ENCODE data around the gene STIL.
A peak's percentile ranks its signal among the peaks of the same experiment; 100 is the strongest.
"Not testable (repeated sequence)": the region's sequence is repeated elsewhere in the genome, so short reads cannot be mapped to it uniquely, and the experiment has no call there.

Gene STIL

DNA sequence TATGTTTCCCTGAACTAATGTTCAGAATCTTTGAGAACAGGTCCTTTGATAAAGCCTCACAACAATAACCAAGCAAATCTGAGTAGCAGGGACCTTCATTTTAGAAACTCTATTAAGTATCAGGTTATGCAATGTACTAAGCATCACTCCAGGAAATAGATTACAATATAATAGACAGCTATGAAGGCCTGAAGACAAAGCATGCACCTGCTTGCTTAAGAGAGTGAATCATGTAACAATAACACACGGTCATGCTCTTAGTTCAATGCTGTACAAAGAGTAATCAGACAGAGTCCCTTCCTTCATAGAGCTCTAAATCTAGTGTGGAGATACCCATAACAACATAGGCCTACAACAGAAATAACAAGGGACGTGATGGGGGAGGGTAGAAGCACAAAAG is 11.6 kb upstream of the STIL start:
- no peak for DNase-seq
- in situ Hi-C loops (cut with HindIII; ENCODE audit: low pct_ligation_motif_present, low pct_unique_long_range_greater_than_20kb, low sequenced_read_pairs), result no loop called here

DNA sequence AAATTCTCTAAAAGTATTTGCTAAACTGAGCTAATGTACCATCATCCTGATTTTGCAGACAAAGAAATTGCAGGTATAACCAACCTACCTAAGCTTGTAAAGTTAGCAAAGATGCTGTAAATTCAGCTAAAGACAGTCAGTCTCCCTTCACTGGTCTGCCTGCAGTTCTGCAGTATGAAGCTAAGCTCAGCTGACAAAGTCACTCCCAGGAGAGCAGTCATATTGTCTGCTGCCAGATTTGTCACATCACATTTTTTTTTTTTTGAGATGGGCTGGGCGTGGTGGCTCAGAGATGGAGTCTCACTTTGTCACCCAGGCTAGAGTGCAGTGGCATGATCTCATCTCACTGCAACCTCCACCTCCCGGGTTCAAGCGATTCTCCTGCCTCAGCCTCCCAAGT is 10.7 kb upstream of the STIL start:
- in situ Hi-C loops (cut with HindIII; ENCODE audit: low pct_ligation_motif_present, low pct_unique_long_range_greater_than_20kb, low sequenced_read_pairs), result no loop called here
- DNase-seq, result no peak

DNA sequence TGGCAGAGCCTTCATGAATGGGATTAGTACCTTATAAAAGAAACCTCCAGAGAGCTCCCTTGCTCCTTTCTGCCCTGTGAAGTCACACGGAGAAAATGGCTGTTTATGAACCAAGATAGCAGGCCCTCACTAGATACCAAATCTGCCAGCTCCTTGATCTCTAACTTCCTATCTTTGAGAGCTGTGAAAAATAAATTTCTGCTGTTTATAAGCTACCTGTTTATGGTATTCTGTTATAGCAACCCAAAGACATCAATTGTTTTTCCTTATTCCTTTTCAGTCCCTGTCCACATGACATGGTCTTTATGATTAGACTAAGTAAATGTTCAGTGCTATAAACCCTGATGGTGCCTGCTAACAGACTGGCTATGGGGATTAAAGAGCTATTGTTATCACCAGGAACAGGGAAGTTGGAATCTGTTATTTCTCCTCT is 9.7 kb upstream of the STIL start:
- DNase-seq, result no peak

DNA sequence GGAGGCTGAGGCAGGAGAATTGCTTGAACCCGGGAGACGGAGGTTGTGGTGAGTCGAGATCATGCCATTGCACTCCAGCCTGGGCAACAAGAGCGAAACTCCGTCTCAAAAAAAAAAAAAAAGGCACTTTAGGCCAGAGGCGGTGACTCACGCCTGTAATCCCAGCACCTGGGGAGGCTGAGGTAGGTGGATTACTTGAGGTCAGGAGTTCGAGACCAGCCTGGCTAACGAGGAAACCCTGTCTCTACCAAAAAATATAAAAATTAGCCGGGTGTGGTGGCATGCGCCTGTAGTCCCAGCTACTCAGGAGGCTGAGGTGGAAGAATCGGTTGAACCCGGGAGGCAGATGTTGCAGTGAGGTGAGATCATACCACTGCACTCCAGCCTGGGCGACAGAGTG is 6.0 kb upstream of the STIL start:
- DNase-seq; in situ Hi-C loops (cut with HindIII; ENCODE audit: low pct_ligation_motif_present, low pct_unique_long_range_greater_than_20kb, low sequenced_read_pairs): not testable (repeated sequence)

More for the DNA sequence above, 9.7 kb upstream of the STIL start:
- in situ Hi-C loops (cut with HindIII; ENCODE audit: low pct_ligation_motif_present, low pct_unique_long_range_greater_than_20kb, low sequenced_read_pairs), result no loop called here

DNA sequence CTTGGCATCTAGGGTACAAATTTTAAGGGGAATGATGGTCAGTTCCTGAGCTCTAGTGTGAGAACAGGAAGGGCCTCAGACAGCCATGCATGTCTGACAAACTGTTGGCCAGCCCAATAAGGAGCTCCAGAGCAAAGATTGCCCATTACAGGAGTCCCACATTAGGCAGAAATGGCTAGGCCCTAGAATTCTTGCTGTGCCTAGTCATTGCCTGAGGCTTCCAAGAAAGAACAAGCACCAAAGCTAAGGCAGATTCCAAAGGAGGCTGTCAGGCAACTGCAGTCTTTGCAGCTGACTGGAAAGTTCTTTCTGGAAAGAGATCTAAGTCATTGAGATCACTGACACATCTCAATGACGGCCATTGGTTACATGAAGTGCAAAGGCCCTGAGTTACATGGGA is 3.9 kb upstream of the STIL start:
- in situ Hi-C loops (cut with HindIII; ENCODE audit: low pct_ligation_motif_present, low pct_unique_long_range_greater_than_20kb, low sequenced_read_pairs), result no loop called here
- no peak for DNase-seq

DNA sequence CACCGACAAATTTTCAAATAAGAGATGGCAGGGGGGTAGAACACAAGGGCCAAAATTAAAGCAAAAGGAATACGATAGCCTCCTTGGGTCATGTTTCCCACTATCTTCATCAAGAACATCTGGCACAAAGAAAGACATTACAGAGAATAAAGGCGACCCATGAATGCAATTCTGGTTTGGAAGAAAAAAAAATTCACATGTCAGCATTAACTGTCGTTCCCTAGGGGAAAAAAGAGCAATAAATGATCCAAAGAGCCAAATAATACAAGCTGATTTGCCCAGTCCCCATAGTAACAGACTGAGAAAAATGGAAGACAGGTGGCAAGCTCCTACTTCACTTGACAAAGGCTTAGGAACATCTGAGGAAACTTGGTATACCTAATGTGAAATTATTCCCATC is 4.5 kb downstream of the STIL start:
- in situ Hi-C loops (cut with HindIII; ENCODE audit: low pct_ligation_motif_present, low pct_unique_long_range_greater_than_20kb, low sequenced_read_pairs), result no loop called here
- DNase-seq, result no peak

DNA sequence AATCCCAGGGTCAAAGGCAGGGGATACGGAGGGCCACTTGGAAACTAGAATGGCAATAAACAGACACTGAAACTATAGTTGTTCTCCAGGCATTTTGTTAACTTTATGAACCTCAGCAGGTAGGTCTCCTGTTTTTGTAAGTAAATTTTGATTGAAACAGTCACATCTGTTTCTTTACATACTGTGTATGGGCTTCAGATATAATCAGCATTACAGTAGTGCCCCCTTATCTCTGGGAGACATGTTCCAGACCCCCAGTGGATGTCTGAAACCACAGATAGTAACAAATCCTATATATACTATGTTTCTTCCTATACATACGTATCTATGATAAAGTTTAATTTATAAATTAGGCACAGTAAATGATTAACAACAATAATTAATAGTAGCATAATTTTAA is 11.5 kb downstream of the STIL start:
- no peak for DNase-seq
- in situ Hi-C loops (cut with HindIII; ENCODE audit: low pct_ligation_motif_present, low pct_unique_long_range_greater_than_20kb, low sequenced_read_pairs), result no loop called here

DNA sequence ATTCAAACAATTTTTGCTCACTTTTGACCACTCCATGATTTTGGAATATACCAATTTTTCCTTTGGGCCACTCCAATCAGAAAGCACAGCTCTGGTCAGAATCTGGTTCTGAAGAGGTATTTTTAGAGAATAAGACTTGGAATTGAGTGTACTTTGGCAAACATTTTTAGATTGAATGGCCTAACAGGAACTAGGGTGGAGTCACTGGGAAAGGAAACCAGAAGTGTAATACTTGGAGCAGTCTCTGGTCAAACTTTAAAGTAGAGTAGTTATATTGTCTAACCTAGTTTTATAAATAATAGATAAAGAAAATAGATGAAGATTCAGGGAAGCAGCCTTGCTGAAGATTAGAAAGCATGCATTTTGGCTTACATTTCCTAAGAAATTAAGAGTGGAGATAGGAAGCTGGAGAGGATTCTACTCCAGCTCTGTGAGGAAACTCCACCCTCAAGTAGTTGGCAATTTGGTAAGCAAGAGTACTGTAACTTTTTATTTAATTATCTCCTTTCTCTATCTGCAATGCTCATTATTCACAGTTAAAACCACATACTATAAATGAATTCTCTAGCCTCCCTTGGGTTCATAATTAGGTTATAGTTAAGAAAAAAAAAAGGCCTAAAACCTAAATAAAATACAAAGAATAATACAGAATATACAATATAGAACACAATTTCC is 15.8 kb downstream of the STIL start:
- no peak for DNase-seq
- in situ Hi-C loops (cut with HindIII; ENCODE audit: low pct_ligation_motif_present, low pct_unique_long_range_greater_than_20kb, low sequenced_read_pairs), result no loop called here

DNA sequence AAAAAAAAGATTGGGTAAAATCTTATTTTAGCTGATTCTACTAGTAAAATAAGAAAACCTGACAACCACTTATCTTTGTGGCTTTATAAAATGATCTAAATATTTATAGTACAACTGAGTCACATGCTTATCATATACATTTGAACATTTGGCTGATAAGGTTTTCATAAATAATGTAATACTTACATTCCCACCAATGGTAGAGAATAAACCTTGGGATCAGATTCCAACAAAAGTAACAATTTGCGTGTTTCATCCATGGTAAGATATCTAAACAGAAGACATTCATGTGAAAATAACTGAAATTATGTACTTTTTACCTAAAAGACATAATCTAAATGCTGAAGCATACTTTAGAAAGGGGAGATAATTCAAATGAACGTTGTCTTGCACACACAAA is 18.4 kb downstream of the STIL start:
- in situ Hi-C loops (cut with HindIII; ENCODE audit: low pct_ligation_motif_present, low pct_unique_long_range_greater_than_20kb, low sequenced_read_pairs), result no loop called here
- no peak for DNase-seq

DNA sequence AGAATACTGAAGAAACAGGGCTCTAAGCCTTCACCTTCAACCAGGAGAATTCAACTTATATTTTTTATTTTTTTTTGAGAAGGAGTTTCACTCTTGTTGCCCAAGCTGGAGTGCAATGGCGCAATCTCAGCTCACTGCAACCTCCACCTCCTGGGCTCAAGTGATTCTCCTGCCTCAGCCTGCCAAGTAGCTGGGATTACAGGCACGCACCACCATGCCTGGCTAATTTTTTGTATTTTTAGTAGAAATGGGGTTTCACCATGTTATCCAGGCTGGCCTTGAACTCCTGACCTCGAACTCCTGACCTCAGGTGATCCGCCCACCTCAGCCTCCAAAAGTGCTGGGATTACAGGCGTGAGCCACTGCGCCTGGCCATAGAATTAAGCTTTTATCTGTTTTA is 19.1 kb downstream of the STIL start:
- in situ Hi-C loops (cut with HindIII; ENCODE audit: low pct_ligation_motif_present, low pct_unique_long_range_greater_than_20kb, low sequenced_read_pairs); DNase-seq: not testable (repeated sequence)

DNA sequence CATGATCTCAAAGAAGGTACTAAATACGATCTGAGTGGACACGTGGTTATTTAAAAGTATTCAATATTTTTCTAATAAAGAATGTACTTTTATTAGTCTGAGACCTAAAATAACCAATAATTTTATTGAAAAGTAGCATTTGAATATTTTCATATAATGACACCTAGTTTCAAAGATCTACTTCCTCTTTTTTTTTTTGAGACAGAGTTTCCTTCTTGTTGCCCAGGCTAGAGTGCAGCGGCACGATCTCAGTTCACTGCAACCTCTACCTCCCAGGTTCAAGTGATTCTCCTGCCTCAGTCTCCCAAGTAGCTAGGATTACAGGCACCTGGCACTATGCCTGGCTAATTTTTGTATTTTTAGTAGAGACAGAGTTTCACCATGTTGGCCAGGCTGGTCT is 25.8 kb downstream of the STIL start:
- in situ Hi-C loops (cut with HindIII; ENCODE audit: low pct_ligation_motif_present, low pct_unique_long_range_greater_than_20kb, low sequenced_read_pairs); DNase-seq: not testable (repeated sequence)

DNA sequence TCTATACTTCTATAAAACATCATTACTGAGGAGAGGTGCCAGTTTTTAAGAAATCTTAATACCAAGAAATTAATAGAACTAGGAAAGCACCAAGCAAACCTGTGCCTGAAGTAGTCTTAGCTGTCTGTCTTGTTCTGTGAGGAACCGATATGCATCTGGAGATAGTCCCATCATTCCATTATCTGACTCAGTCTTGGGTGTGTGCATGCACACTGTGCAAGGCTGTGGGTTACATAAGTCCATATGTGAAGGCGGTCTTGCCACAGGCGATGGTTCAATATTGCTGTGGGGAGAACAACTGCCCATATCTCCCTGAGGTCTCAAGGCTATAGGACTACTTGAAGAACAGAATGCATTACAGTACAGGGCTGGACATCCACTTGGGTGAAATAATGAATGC is 33.8 kb downstream of the STIL start:
- no peak for DNase-seq
- in situ Hi-C loops (cut with HindIII; ENCODE audit: low pct_ligation_motif_present, low pct_unique_long_range_greater_than_20kb, low sequenced_read_pairs), result no loop called here

DNA sequence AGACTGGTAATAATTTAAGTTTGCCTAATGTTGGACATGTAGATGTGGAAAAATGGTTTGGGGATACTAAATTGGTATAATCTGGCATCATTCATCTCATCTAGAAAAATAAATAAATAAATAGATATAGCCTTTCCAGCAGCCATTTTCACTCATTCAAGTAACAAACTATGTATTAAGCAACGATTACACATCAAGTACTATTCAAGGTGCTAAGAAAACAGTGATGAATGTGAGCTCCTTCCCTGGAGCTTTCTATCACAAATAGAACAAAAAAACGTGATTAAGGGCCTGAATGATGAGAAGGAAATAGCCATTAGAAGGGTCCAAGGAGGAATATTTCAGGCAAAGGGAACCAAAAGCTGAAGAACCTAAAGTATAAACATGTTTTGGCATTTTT is 37.1 kb downstream of the STIL start:
- no peak for DNase-seq
- in situ Hi-C loops (cut with HindIII; ENCODE audit: low pct_ligation_motif_present, low pct_unique_long_range_greater_than_20kb, low sequenced_read_pairs), result no loop called here

DNA sequence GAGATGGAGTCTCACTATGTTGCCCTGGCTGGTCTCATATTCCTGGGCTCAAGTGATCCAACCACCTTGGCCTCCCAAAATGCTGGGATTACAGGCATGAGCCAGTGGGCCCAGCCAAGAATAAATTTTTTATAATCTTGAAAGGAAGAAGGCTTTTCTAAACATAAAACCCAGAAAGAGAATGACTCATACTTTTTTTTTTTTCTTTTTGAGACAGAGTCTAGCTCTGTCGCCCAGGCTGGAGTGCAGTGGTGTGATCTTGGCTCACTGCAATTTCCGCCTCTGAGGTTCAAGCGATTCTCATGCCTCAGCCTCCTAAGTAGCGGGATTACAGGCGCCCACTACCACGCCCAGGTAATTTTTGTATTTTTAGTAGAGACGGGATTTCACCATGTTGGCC is 38.1 kb downstream of the STIL start:
- not testable (repeated sequence) for DNase-seq

DNA sequence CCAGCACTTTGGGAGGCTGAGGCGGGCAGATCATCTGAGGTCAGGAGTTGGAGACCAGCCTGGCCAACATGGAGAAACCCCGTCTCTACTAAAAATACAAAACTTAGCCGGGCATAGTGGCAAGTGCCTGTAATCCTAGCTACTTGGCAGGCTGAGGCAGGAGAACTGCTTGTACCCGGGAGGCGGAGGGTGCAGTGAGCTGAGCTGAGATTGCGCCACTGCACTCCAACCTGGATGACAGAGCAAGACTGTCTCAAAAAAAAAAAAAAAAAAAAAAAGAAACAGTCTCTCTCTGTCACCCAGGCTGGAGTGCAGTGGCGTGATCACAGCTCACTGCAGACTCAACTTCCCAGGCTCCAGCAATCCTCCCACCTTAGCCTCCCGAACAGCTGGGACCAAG is 48.4 kb downstream of the STIL start:
- in situ Hi-C loops (cut with HindIII; ENCODE audit: low pct_ligation_motif_present, low pct_unique_long_range_greater_than_20kb, low sequenced_read_pairs); DNase-seq: not testable (repeated sequence)

More for the DNA sequence above, 38.1 kb downstream of the STIL start:
- in situ Hi-C loops (cut with HindIII; ENCODE audit: low pct_ligation_motif_present, low pct_unique_long_range_greater_than_20kb, low sequenced_read_pairs), result not testable (repeated sequence)

DNA sequence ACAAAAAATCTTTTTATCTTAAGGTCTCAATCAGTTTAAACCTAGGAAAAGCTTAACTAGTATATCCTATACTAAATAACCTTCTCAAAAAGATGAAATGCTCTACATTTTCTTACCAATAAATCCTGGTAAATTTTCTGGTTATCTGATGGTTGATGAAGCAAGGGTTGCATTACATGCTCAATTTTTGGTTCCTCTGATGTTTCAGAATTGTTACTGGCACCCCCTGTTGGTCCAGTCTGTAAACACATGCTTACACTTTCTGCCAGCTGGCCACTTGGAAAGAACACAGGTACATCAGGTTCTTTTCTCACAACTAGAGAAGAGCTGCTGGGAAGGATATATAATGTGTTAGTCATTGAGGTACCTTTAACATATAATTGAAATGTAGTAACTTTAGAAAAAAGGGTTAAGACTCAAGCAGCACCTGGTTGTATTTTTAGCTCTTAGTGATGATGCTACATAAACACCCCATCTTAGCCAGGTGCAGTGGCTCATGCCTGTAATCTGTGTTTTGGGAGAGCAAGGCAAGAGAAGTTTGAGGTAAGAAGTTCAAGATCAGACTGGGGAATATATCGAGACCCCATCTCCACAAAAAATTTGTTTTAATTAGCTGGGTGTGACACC is 51.0 kb downstream of the STIL start:
- in situ Hi-C loops (cut with HindIII; ENCODE audit: low pct_ligation_motif_present, low pct_unique_long_range_greater_than_20kb, low sequenced_read_pairs), result no loop called here
- peak; percentile 64 for DNase-seq

DNA sequence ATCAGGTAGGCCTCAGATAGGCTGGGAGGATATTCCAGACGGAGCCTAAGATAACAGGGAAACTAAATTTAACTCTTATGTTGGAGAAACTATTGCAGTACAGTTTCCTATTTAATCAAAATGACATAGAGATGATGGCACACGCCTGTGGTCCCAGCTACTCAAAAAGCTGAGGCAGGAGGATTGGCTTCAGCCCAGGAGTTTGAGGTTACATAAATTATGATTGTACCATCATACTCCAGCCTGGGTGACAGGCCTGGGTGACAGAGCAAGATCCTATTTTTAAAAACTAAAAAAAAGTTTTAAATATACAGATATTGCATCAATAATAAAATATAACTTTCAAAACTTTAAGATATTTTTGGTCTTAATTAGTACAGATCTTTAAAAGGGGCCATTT is 56.7 kb downstream of the STIL start:
- in situ Hi-C loops (cut with HindIII; ENCODE audit: low pct_ligation_motif_present, low pct_unique_long_range_greater_than_20kb, low sequenced_read_pairs), result no loop called here
- no peak for DNase-seq

DNA sequence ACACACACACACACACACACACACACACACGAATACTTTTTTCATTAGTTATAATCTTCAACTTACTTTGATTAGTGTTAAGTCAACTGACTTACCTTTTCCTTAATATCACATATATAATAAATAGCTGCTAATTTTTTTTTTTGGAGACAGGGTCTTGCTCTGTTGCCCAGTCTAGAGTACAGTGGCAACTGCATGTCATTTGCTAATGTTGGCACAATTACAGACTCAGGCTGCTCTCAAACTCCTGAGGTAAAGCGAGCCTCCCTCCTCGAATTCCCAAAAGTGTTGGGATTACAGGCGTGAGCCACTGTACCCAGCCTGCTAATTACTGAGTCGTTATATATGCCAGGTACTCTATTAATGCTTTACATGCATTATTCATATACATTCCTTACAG is 61.2 kb downstream of the STIL start:
- in situ Hi-C loops (cut with HindIII; ENCODE audit: low pct_ligation_motif_present, low pct_unique_long_range_greater_than_20kb, low sequenced_read_pairs), result no loop called here
- DNase-seq, result no peak

DNA sequence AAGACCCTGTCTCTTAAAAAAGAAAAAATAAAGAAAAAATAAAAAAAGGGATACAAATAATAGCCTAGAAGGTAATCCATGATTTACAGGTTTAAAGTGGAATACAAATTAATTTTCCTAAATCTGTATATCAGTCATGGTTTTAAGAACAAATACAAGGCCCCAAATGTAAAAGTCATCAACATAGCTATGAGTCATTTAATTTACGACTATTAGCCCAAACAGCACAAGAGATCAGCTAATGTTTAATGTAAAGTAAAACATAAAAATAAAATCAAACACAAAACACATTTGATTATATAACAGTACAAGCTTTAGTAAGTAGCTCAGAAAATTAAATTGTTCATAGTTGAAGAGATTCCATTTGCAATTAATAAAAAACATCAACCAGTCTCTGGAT is 61.6 kb downstream of the STIL start:
- in situ Hi-C loops (cut with HindIII; ENCODE audit: low pct_ligation_motif_present, low pct_unique_long_range_greater_than_20kb, low sequenced_read_pairs), result no loop called here
- no peak for DNase-seq

DNA sequence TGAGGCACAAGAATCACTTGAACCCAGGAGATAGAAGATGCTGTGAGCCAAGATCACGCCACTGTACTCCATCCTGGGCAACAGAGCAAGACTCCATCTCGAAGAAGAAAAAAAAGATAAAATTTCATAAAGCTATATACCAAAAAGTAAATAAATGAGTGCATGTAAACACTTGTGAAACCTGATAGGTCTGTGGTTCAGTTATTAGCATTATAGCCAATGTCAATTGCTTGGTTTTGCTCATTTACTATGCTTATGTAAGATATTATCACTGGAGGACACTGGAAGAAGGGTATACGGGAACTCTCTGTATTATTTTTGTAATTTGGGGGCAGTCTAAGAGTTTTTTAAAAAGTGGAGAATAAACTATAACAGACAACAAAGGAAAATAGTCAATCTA is 64.2 kb downstream of the STIL start:
- in situ Hi-C loops (cut with HindIII; ENCODE audit: low pct_ligation_motif_present, low pct_unique_long_range_greater_than_20kb, low sequenced_read_pairs), result no loop called here
- no peak for DNase-seq

Data from ACHN (cell line).